T-cell (primary cell): ENCODE results near the gene LIPE. TPM values are rescaled to one million over a fixed set of nuclear protein-coding genes. Genes with fewer than 3 reads are reported as not detected.

Source experiments
- ATAC-seq, 4 experiments: fragments of 200-7000 bp in 3 of 4; fragments of 150-1000 bp in 1 of 4; cut with Tn5 transposase; replicated peaks in 1 of 4; 1 replicate in 3 of 4; 2 replicates in 1 of 4; pipeline ENCODE4 v1.10.0; 2021; ENCODE audit warnings: moderate library complexity in 3 of 4, mild to moderate bottlenecking in 2 of 4, moderate number of reproducible peaks in 1 of 4
- CTCF ChIA-PET, 2 donors: fragments of 300-600 bp; sonication (Branson Sonifier 250); formaldehyde crosslinking; loops; one replicate each; lab custom pipeline; 2022; ENCODE audit warnings: antibody characterized with exemption in 2 of 2; lab: Charles Lee
- POLR2A ChIA-PET, 2 donors: fragments of 300-600 bp; sonication (Branson Sonifier 250); formaldehyde crosslinking; loops; one replicate each; lab custom pipeline; 2022; ENCODE audit warnings: antibody characterized with exemption in 2 of 2; lab: Charles Lee
- DNase-seq, 35 experiments: peaks; one replicate each; pipeline versions ENCODE4 v3.0.0 to v3.0.0-alpha.2; 2013 to 2023
- H3K27ac ChIP-seq: one replicate; pipeline ENCODE4 v1.5.1; 2013; ENCODE audit warnings: low read length
- H3K27me3 ChIP-seq, 2 experiments: replicated peaks in 1 of 2; 1 replicate in 1 of 2; 2 replicates in 1 of 2; pipeline versions ENCODE4 v1.6.1 to v1.7.0; 2013; ENCODE audit warnings: low read length in 1 of 2, mixed read lengths in 1 of 2; ENCODE audit not compliant: control insufficient read depth in 2 of 2, insufficient read depth in 2 of 2; ENCODE audit errors: extremely low read depth in 1 of 2
- H3K36me3 ChIP-seq, 2 donors: 1 replicate in 1 of 2; 2 replicates in 1 of 2; pipeline versions ENCODE4 v1.6.1 to v1.7.0; 2013; ENCODE audit warnings: low read length in 1 of 2; ENCODE audit not compliant: control insufficient read depth in 2 of 2, insufficient read depth in 1 of 2; ENCODE audit errors: extremely low read depth in 1 of 2
- H3K4me1 ChIP-seq, 2 experiments: 1 replicate in 1 of 2; 2 replicates in 1 of 2; pipeline versions ENCODE4 v1.6.1 to v1.7.0; 2013; ENCODE audit warnings: low read length in 2 of 2, mixed read lengths in 1 of 2; ENCODE audit not compliant: insufficient read depth in 2 of 2, control insufficient read depth in 1 of 2; ENCODE audit errors: extremely low read depth in 1 of 2
- H3K4me3 ChIP-seq, 2 donors: 1 replicate in 1 of 2; 2 replicates in 1 of 2; pipeline versions ENCODE4 v1.5.1 to v1.7.0; 2013; ENCODE audit warnings: mild to moderate bottlenecking in 2 of 2, low read length in 1 of 2, moderate library complexity in 1 of 2; ENCODE audit not compliant: control insufficient read depth in 1 of 2; ENCODE audit errors: extremely low read depth in 1 of 2
- H3K9me3 ChIP-seq: 2 replicates; pipeline ENCODE4 v1.7.0; 2013
- H3K27ac Mint-ChIP-seq, 2 donors: one replicate each; pipeline ENCODE4 v1.8.0; 2020 to 2021; ENCODE audit warnings: mild to moderate bottlenecking in 2 of 2, mixed read lengths in 2 of 2
- H3K27me3 Mint-ChIP-seq, 2 donors: one replicate each; pipeline ENCODE4 v1.8.0; 2021 to 2022; ENCODE audit warnings: mixed read lengths in 2 of 2
- H3K36me3 Mint-ChIP-seq: one replicate; pipeline ENCODE4 v1.8.0; 2021; ENCODE audit warnings: mixed read lengths
- H3K4me1 Mint-ChIP-seq, 3 donors: one replicate each; pipeline ENCODE4 v1.8.0; 2020 to 2022; ENCODE audit warnings: mixed read lengths in 3 of 3, mild to moderate bottlenecking in 1 of 3
- H3K4me3 Mint-ChIP-seq, 3 donors: one replicate each; pipeline ENCODE4 v1.8.0; 2020 to 2022; ENCODE audit warnings: mild to moderate bottlenecking in 3 of 3, mixed read lengths in 3 of 3, moderate library complexity in 3 of 3
- H3K9me3 Mint-ChIP-seq, 3 donors: one replicate each; pipeline ENCODE4 v1.8.0; 2020 to 2022; ENCODE audit warnings: mixed read lengths in 3 of 3
- WGBS: methylation state at CpG from one replicate; pipeline ENCODE4 v1.1.5; 2013; ENCODE audit warnings: missing lambda C conversion rate; ENCODE audit not compliant: insufficient coverage; 5-methylcytosine and 5-hydroxymethylcytosine counted together
- total RNA-seq, 35 experiments: library from RNA in 6 of 35; stranded (reverse) in 6 of 35; fragments of 120-200 nt in 1 of 35; gene quantifications; one replicate each; pipeline versions ENCODE4 v1.2.1 to v1.2.4 and lab custom pipeline; 2013 to 2026

The LIPE gene
- total RNA-seq, 5 donors from 2014 or later (not counting 1 experiment from before 2014, with no cell fraction given): 16.2 to 44.4 (median 34.8) TPM

DNA sequence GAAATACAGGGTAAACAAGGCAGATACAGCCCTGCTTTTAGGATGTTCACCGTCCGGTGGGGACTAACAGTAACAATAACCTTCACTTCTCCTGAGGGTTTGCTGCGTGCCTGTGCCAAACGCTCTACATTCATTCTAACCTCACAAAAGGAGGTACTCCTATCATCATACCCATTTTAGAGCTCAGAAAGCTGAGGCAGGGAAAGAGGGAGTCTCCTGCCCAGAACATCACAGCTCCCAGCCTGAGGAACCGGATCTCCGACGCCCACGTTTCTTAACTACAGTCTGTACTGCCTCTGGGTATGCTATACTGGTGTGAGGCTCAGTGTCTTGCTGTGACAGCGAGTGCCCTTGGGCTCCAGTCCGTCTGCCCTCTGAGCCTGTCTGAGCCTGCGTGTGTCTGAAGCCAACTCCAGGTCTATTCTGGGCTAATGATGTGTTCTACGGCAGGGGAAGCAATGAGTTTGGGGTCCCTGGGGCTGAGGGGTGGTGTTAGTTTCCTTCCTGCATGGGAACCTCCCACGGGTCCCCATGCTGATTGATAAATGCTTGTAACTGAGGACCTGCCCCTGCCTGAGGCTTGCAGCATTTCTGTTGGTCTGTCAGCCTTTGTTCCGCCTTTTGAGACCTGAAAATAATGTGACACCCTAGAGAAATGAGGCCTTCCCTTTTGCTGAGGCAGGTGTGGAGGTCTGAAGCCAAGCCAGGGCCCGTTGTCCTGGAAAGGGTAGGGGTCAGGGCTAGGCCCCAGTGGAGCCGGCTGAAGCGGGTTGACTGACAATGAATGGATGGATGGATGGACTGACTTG lies 4.9 kb downstream of the LIPE start:
- no peaks in the 10 kb centered on the region for H3K27me3 ChIP-seq
- peak overlapping the region; percentile 81 to 83 for H3K4me3 ChIP-seq
- peaks cover 8 to 50% of the 10 kb centered on the region in 2 experiments for H3K4me1 ChIP-seq
- Mint-ChIP-seq H3K9me3 (no peaks in the 10 kb centered on the region), H3K4me3 (peak overlapping the region; percentile 94 to 99 (median 99)), H3K27me3 (no peaks in the 10 kb centered on the region), H3K36me3 (no peaks in the 10 kb centered on the region), H3K4me1 (peaks cover 42 to 47% (median 44%) of the 10 kb centered on the region in 3 donors), H3K27ac (peak overlapping the region; percentile 85 to 95)
- H3K36me3 ChIP-seq: peaks cover 0 to 4% of the 10 kb centered on the region in 2 donors
- CTCF ChIA-PET: interaction anchor here in 1 of 2 donors (1.5 to 2.3 kb wide), 3 partner anchors 11 to 28 kb away, joined by 4 to 11 read pairs (median 10); no protein-coding TSS in a partner anchor
- WGBS: 87% methylated on average over 11 of the region's 17 CpGs
- DNase-seq: no peak
- H3K27ac ChIP-seq: peak overlapping the region; percentile 62
- POLR2A ChIA-PET: no interaction called here
- no peak for ATAC-seq
- no peaks in the 10 kb centered on the region for H3K9me3 ChIP-seq

DNA sequence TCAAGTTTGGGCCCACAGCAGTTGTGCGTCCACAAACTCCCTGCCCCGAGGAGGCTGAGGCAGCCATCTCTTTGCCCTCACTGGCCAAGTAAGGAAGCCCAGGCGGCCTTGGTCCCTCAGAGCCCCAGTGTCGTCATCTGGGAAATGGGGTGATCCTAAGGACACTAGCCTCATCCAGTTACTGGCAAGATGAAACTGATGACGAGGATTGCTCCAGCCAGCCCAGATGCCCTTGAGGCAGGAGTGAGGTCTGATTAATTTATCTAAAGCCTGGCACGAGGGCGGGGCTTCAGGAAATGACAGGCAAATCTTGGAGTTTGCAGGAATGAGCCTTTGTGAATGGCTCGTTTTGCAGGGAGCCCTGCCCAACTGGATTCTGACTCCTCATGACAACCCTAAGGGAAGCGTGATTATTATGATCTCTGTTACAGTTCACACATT lies 5.6 kb downstream of the LIPE start:
- ATAC-seq: no peak
- Histone ChIP-seq H3K27me3 (no peaks in the 10 kb centered on the region), H3K27ac (no peak overlapping the region), H3K4me1 (peaks cover 8 to 50% of the 10 kb centered on the region in 2 experiments), H3K4me3 (no peak overlapping the region), H3K36me3 (peaks cover 0 to 6% of the 10 kb centered on the region in 2 donors), H3K9me3 (no peaks in the 10 kb centered on the region)
- ChIA-PET CTCF (interaction anchor here in 1 of 2 donors (2.2 kb wide), 1 partner anchor 19 kb away, joined by 12 read pairs; no protein-coding TSS in a partner anchor), POLR2A (no interaction called here)
- H3K4me1 Mint-ChIP-seq: peaks cover 42 to 47% (median 44%) of the 10 kb centered on the region in 3 donors
- H3K9me3 Mint-ChIP-seq: no peaks in the 10 kb centered on the region
- H3K4me3 Mint-ChIP-seq: peak overlapping the region; percentile 94 to 99 (median 99)
- no peaks in the 10 kb centered on the region for H3K36me3 Mint-ChIP-seq
- H3K27me3 Mint-ChIP-seq: no peaks in the 10 kb centered on the region
- DNase-seq: no peak
- WGBS: 98% methylated on average over 9 of the region's 9 CpGs
- H3K27ac Mint-ChIP-seq: no peak overlapping the region

DNA sequence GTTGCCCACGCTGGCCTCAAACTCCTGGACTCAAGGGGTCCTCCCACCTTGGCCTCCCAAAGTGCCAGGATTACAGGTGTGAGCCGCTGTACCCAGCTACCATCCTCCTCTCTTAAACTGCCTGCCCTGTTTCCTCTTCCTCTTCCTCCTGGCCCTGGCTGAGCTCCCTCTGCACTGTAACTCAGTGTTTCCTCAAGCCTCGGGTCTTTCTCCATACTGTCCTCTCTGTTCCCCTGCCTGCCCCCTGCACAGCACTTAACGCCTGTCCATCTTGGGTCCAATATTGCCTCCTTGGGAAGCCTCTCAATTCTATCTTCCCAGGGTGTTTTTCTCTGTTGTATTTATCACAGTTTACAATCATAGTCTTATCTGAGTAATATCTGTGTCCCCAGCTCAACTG lies 6.1 kb downstream of the LIPE start:
- no peaks in the 10 kb centered on the region for H3K9me3 ChIP-seq

DNA sequence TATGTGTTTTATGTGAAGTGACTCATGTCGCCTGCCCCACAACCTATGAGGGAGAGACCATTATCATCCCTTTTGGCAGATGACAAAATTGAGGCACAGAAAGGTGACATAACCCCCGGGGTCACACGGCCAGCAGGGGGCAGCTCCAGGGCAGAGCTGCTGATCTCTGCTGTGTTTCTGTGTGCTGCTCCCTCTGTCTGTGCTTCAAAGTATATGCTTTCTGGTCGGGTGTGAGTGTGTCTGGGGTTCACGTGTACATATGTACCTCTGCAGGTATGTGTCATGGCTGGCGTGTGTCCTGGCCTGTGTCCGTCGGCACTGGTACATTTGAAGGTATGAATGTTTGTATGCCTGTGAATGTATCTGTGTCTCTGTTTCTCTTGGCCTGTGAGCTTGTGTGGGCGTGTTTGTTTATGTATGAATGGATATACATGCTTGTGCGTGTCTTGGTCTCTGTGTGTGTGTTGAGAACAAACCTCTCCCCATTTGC lies 7.1 kb downstream of the LIPE start:
- ATAC-seq (peak in 3 of 4 experiments; percentile 13 to 21 (median 21)), DNase-seq (peak; percentile 46 to 85 (median 71))
- Histone ChIP-seq H3K27ac (no peak overlapping the region), H3K27me3 (no peaks in the 10 kb centered on the region), H3K9me3 (no peaks in the 10 kb centered on the region), H3K36me3 (peaks cover 0 to 6% of the 10 kb centered on the region in 2 donors), H3K4me1 (peaks cover 8 to 50% of the 10 kb centered on the region in 2 experiments), H3K4me3 (no peak overlapping the region)
- POLR2A ChIA-PET: no interaction called here
- peaks cover 42 to 47% (median 44%) of the 10 kb centered on the region in 3 donors for H3K4me1 Mint-ChIP-seq
- CTCF ChIA-PET: interaction anchor here (1.0 to 2.2 kb wide), 5 partner anchors 13 to 21 kb away, joined by 5 to 12 read pairs (median 6); no protein-coding TSS in a partner anchor
- H3K4me3 Mint-ChIP-seq: no peak overlapping the region
- no peaks in the 10 kb centered on the region for H3K9me3 Mint-ChIP-seq
- H3K27me3 Mint-ChIP-seq: no peaks in the 10 kb centered on the region
- 38% methylated on average over 8 of the region's 10 CpGs for WGBS
- H3K36me3 Mint-ChIP-seq: no peaks in the 10 kb centered on the region
- peak overlapping the region; percentile 18 to 31 for H3K27ac Mint-ChIP-seq

More for the DNA sequence above, 6.1 kb downstream of the LIPE start:
- no peak for ATAC-seq
- H3K4me1 Mint-ChIP-seq: peaks cover 42 to 47% (median 44%) of the 10 kb centered on the region in 3 donors
- WGBS: 90% methylated on average over 4 of the region's 4 CpGs
- no peaks in the 10 kb centered on the region for H3K36me3 Mint-ChIP-seq
- ChIA-PET POLR2A (no interaction called here), CTCF (interaction anchor here (1.5 to 2.2 kb wide), 3 partner anchors 18 to 20 kb away, joined by 5 to 12 read pairs (median 8); no protein-coding TSS in a partner anchor)
- peak overlapping the region in 1 of 2 donors; percentile 45 for H3K27ac Mint-ChIP-seq
- Histone ChIP-seq H3K4me1 (peaks cover 8 to 50% of the 10 kb centered on the region in 2 experiments), H3K27me3 (no peaks in the 10 kb centered on the region), H3K27ac (no peak overlapping the region), H3K36me3 (peaks cover 0 to 6% of the 10 kb centered on the region in 2 donors), H3K4me3 (no peak overlapping the region)
- H3K9me3 Mint-ChIP-seq: no peaks in the 10 kb centered on the region
- H3K4me3 Mint-ChIP-seq: peak overlapping the region; percentile 94 to 99 (median 99)
- no peaks in the 10 kb centered on the region for H3K27me3 Mint-ChIP-seq
- no peak for DNase-seq

DNA sequence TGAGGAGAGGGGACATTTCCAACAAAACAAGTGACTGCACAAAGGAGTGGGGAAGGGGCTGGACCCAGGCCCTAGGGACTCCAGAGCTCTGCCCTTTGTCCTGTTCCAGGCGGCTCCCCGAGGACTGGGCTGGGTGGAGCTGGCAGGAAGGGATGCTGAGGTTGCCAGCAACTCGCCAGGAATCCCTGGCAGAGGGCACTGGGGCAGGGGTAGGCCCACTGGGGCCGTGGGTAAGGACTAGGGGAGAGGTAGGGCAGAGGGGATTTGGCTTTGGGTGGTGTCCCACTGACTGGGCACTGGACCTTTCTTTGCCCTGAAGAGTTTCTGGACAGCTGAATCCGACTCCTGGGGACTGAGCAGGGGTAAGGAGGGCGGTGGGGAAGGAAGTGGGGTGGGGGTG lies 7.9 kb downstream of the LIPE start:
- H3K27ac Mint-ChIP-seq: no peak overlapping the region
- POLR2A ChIA-PET: no interaction called here
- Histone ChIP-seq H3K27me3 (no peaks in the 10 kb centered on the region), H3K27ac (no peak overlapping the region), H3K4me1 (peaks cover 8 to 42% of the 10 kb centered on the region in 2 experiments), H3K4me3 (no peak overlapping the region), H3K36me3 (peaks cover 0 to 8% of the 10 kb centered on the region in 2 donors), H3K9me3 (no peaks in the 10 kb centered on the region)
- H3K9me3 Mint-ChIP-seq: no peaks in the 10 kb centered on the region
- ATAC-seq (no peak), DNase-seq (no peak)
- no peak overlapping the region for H3K4me3 Mint-ChIP-seq
- H3K27me3 Mint-ChIP-seq: no peaks in the 10 kb centered on the region
- CTCF ChIA-PET: interaction anchor here (0.6 to 2.2 kb wide), 6 partner anchors 14 to 283 kb away, joined by 4 to 12 read pairs (median 7); no protein-coding TSS in a partner anchor
- peaks cover 41 to 45% (median 41%) of the 10 kb centered on the region in 3 donors for H3K4me1 Mint-ChIP-seq
- peaks cover 5% of the 10 kb centered on the region for H3K36me3 Mint-ChIP-seq
- 85% methylated on average over 5 of the region's 6 CpGs for WGBS

DNA sequence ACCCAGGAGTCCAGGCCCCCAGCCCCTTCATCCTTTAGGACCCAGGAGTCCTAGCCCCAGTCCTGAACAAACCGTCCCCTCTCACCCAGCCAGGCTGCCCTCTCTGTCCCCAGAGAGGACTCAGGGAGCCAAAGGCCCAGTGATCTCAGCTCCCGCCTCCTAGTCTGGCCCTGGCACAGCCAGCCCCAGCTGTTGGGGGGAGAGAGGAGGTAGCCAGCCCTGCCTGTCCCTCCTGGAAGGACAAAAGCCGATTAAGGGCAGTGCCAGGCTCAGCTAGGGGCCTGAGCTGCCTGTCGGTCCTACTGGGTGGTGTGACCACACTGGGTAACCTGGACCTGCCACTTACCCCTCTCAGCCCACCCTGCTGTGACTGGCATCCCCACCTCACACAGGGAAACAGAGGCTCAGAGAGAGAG lies 14.5 kb downstream of the LIPE start:
- H3K9me3 ChIP-seq: no peaks in the 10 kb centered on the region
- Mint-ChIP-seq H3K9me3 (no peaks in the 10 kb centered on the region), H3K27ac (no peak overlapping the region), H3K4me3 (no peak overlapping the region), H3K4me1 (peaks cover 2 to 12% (median 5%) of the 10 kb centered on the region in 3 donors), H3K27me3 (no peaks in the 10 kb centered on the region), H3K36me3 (peaks cover 21% of the 10 kb centered on the region)
- H3K27ac ChIP-seq: no peak overlapping the region
- H3K27me3 ChIP-seq: no peaks in the 10 kb centered on the region
- DNase-seq (no peak), ATAC-seq (no peak)
- H3K4me3 ChIP-seq: no peak overlapping the region
- H3K4me1 ChIP-seq: no peaks in the 10 kb centered on the region
- WGBS: 100% methylated on average over 2 of the region's 4 CpGs
- H3K36me3 ChIP-seq: peaks cover 6 to 19% of the 10 kb centered on the region in 2 donors
- POLR2A ChIA-PET: no interaction called here
- CTCF ChIA-PET: interaction anchor here in 1 of 2 donors (1.0 kb wide), 1 partner anchor 12 kb away, joined by 4 read pairs; no protein-coding TSS in a partner anchor
